GM06990 (cell line): ENCODE data around the gene SPAG17.

ENCODE experiments used
- DNase-seq: peaks from one replicate; pipeline ENCODE4 v3.0.0-alpha.2; 2011; ENCODE audit not compliant: insufficient read length; ENCODE audit errors: extremely low read depth
- H3K27me3 ChIP-seq: replicated peaks from 2 replicates; pipeline ENCODE4 v1.6.0; 2011; ENCODE audit warnings: low read length; ENCODE audit not compliant: control insufficient read depth, insufficient read depth
- H3K36me3 ChIP-seq: 2 replicates; pipeline ENCODE4 v1.5.1; 2011; ENCODE audit warnings: low read length; ENCODE audit not compliant: control insufficient read depth, insufficient read depth
- H3K4me3 ChIP-seq: replicated peaks from 2 replicates; pipeline ENCODE4 v1.5.1; 2011; ENCODE audit warnings: low read depth, mild to moderate bottlenecking, control low read depth, low read length
- TF ChIP-seq, protein P1 (sequence below): IDR thresholded peaks from 2 replicates; pipeline ENCODE4 v1.5.1; 2011; ENCODE audit warnings: low read length, control low read depth, mild to moderate bottlenecking, inconsistent platforms; ENCODE audit not compliant: insufficient read depth, poor library complexity, severe bottlenecking

SPAG17 gene

DNA sequence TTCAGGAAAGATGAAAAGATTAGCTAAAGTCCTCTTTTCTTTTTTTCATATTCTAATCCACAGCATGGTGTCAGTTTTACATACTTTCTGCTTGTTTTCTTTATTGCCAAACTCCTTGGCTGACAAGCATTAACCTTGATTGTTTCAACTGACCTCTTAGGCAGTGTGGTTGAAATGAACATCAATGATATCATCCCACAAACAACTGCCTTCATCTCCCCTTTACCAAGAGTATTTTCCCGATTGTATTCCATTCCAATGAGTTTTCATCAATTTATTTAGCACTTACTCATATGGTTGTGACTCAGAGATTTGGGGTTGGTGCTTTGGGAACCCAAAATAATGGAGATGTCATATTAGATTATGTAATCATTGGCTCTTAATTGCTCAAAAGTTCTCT lies 71.8 kb downstream of the SPAG17 start:
- no peak overlapping the region for H3K4me3 ChIP-seq
- TF ChIP-seq, protein P1, sequence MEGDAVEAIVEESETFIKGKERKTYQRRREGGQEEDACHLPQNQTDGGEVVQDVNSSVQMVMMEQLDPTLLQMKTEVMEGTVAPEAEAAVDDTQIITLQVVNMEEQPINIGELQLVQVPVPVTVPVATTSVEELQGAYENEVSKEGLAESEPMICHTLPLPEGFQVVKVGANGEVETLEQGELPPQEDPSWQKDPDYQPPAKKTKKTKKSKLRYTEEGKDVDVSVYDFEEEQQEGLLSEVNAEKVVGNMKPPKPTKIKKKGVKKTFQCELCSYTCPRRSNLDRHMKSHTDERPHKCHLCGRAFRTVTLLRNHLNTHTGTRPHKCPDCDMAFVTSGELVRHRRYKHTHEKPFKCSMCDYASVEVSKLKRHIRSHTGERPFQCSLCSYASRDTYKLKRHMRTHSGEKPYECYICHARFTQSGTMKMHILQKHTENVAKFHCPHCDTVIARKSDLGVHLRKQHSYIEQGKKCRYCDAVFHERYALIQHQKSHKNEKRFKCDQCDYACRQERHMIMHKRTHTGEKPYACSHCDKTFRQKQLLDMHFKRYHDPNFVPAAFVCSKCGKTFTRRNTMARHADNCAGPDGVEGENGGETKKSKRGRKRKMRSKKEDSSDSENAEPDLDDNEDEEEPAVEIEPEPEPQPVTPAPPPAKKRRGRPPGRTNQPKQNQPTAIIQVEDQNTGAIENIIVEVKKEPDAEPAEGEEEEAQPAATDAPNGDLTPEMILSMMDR: no peak
- DNase-seq: no peak

DNA sequence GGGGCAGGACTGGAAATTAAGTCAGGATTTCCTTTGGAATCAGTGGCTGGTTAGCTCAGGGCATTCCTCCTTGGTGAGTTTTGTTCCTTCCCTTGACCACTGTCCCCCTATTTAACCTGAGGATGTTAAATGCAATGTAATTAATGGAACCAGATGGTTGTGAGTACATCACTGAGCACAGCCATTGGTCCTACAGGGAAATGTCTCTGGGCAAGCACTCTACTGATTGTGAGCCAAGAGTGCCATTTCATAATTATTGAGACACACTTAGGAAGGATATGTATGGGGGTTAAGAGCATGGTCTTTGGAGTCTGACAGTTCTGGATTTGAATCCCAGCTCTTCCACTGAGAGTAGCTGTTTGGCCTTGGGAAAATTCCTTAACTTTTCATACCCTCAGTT lies 74.4 kb downstream of the SPAG17 start:
- Histone ChIP-seq H3K4me3 (no peak overlapping the region), H3K36me3 (no peaks in the 10 kb centered on the region), H3K27me3 (no peaks in the 10 kb centered on the region; the same call in 1 of the 2 replicates)
- DNase-seq: no peak
- TF ChIP-seq, protein P1: no peak

More for the DNA sequence above, 71.8 kb downstream of the SPAG17 start:
- Histone ChIP-seq H3K36me3 (no peaks in the 10 kb centered on the region), H3K27me3 (no peaks in the 10 kb centered on the region; the same call in none of the 2 replicates)

DNA sequence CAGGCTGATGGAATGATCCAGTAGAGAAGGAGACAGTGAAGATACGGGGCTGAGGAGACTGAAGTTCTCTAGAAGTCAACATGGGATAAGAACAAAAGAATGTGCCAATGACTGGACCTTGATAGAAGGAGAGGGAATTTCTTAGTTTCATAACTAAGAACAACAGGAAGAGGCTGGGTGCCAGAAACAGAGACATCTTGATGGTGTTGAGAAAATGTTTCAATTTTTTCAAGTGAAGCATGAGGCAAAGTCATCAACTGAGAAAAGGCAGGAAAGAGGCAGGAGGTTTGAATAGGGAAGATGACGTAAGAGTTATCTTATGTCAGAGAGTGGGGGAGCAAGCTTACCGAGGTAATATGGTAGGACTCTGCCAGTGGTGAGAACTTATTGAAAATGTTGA lies 80.1 kb downstream of the SPAG17 start:
- no peaks in the 10 kb centered on the region for H3K36me3 ChIP-seq
- no peak for DNase-seq
- H3K4me3 ChIP-seq: no peak overlapping the region
- TF ChIP-seq, protein P1: no peak
- H3K27me3 ChIP-seq: no peaks in the 10 kb centered on the region

DNA sequence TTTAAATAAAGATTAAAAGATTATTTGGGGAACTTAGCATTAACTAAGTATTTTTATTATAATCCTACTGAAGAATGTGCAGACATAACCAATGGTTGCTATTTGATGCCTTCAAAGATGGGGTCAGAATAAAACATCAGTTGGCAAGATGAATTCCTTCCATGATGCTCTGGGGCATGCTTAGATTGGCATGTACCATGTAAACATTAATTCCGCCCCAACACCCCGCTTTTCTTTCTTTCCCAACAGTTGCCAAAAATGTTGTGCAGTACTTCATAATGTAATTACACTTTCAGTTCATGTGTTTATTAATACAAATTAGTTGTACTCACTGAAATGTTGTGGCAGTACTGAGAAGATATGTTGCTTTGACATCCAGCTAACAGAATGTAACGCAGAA lies 82.6 kb downstream of the SPAG17 start:
- TF ChIP-seq, protein P1: no peak
- no peaks in the 10 kb centered on the region for H3K36me3 ChIP-seq
- H3K4me3 ChIP-seq: no peak overlapping the region
- DNase-seq: no peak
- no peaks in the 10 kb centered on the region for H3K27me3 ChIP-seq

DNA sequence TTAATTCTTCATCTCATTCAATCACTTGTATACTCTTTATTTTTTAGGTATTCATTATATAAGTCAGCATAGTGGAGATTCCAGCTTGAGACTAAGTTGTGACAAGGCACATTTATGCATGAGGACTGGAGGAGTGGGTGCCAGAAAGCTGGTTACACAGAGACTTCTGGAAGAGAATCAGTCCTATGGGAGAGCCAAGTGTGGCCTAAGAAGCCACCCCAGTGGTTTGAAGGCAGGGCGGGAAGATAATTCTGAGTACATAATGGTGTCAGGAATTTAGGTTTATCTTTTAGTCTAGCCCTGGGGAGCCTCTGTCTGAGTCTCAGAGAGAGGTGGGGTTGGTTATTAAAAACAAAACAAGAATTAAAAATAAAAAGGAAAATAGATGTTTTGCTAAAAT lies 83.0 kb downstream of the SPAG17 start:
- DNase-seq: no peak
- Histone ChIP-seq H3K36me3 (no peaks in the 10 kb centered on the region), H3K4me3 (no peak overlapping the region), H3K27me3 (no peaks in the 10 kb centered on the region)
- TF ChIP-seq, protein P1: no peak

DNA sequence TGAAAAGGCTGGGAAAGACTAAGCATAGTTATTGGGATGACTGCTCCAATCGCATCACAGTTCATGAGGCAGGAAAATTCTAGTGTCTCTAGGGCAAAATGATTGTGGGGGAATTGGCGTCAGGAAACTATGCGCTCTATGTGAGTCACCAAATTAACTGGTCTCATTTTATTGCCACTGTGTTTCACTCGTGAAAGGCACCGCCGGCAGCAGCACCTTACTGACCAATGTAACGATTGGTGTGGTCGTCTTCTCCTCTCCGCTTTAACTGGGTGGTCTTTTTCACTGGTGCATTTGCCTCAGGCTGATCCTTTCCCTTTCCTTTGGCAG lies 83.5 kb downstream of the SPAG17 start:
- H3K27me3 ChIP-seq: no peaks in the 10 kb centered on the region
- no peak overlapping the region for H3K4me3 ChIP-seq
- DNase-seq: no peak
- no peaks in the 10 kb centered on the region for H3K36me3 ChIP-seq
- TF ChIP-seq, protein P1: no peak
